Stimulated activated naive CD8-positive, alpha-beta T cell treated with anti-CD3 and anti-CD28 coated beads, Interleukin-15, amount 100 ng/mL, for 72 hours (primary cell): ENCODE data around the gene MYO10.
"Not testable (repeated sequence)": the region's sequence is repeated elsewhere in the genome, so short reads cannot be mapped to it uniquely, and the experiment has no call there.

Experiments
- ATAC-seq: fragments of 150-1000 bp; cut with Tn5 transposase; 2 replicates; pipeline ENCODE4 v1.10.0; 2021; ENCODE audit warnings: mild to moderate bottlenecking, moderate library complexity
- DNase-seq, 2 donors: peaks; one replicate each; pipeline ENCODE4 v3.0.0; 2021 to 2022
- H3K27ac Mint-ChIP-seq, 2 donors: one replicate each; pipeline ENCODE4 v1.8.0; 2022; ENCODE audit warnings: mild to moderate bottlenecking in 2 of 2, mixed read lengths in 2 of 2, moderate library complexity in 2 of 2
- H3K27me3 Mint-ChIP-seq: one replicate; pipeline ENCODE4 v1.8.0; 2022; ENCODE audit warnings: mixed read lengths
- H3K4me1 Mint-ChIP-seq: one replicate; pipeline ENCODE4 v1.8.0; 2022; ENCODE audit warnings: mild to moderate bottlenecking, mixed read lengths
- H3K4me3 Mint-ChIP-seq, 2 donors: one replicate each; pipeline ENCODE4 v1.8.0; 2022; ENCODE audit warnings: mild to moderate bottlenecking in 2 of 2, mixed read lengths in 2 of 2, moderate library complexity in 1 of 2
- H3K9me3 Mint-ChIP-seq, 2 donors: one replicate each; pipeline ENCODE4 v1.8.0; 2022; ENCODE audit warnings: mixed read lengths in 2 of 2

The MYO10 gene

DNA sequence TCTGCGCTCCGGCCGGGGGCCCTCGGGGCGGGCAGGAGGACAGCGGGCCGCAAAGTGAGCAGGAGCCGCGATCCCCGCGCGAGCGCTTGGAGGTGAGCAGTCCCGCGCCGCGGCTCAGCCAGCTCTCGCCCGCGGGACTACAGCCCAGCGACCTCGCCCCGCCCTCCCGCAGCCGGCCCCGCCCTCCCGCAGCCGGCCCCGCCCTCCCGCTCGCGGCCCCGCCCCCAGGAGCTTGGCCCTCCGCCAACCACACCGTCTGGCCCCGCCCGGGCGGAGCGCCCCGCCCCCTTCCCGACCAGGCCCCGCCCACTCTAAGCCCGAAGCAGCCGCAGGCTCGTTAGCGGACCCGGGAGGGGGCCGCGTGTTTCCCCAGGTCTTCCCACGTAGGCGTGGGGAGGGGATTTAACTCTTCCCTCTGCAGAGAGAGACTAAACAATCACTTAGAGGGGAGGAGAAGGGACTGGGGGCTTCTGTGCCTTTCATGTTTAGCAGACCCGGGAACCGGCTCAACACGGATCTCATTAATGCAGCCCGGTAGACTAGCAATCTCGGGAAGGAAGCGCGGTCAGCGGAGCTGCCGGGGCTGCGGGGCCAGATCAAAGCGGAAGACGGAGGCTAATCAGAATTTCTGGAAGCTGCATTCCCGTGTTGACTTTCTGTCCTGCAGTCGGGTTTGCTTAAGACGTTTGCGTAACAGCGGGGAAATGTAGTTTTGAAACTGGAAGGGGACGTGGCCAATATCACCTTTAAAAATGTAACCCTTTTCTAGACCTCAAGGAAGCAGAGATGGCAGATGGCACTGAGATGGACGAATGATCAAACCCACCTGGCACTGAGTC is at the start of gene MYO10:
Gene MYO10 (minus strand): TSS at position 139 of the 839 bp plus-strand sequence. CDS start 480 bp downstream, outside the sequence.
- peaks cover 33% of the 10 kb centered on the region for H3K4me1 Mint-ChIP-seq
- H3K9me3 Mint-ChIP-seq, result no peaks in the 10 kb centered on the region
- peaks cover 75% of the 10 kb centered on the region for H3K27me3 Mint-ChIP-seq
- ATAC-seq (peak; percentile 82), DNase-seq (peak; percentile 48 to 53)
- H3K4me3 Mint-ChIP-seq, result peak within 1 kb of the TSS; percentile 78 to 88
- no peak within 1 kb of the TSS for H3K27ac Mint-ChIP-seq

- H3K27me3 Mint-ChIP-seq, H3K27ac Mint-ChIP-seq, H3K4me1 Mint-ChIP-seq, DNase-seq, ATAC-seq, H3K9me3 Mint-ChIP-seq, H3K4me3 Mint-ChIP-seq: not testable (repeated sequence)
Measured at GRCh38 chr5:16985304-16985703, 49.2 kb upstream of the MYO10 start.

DNA sequence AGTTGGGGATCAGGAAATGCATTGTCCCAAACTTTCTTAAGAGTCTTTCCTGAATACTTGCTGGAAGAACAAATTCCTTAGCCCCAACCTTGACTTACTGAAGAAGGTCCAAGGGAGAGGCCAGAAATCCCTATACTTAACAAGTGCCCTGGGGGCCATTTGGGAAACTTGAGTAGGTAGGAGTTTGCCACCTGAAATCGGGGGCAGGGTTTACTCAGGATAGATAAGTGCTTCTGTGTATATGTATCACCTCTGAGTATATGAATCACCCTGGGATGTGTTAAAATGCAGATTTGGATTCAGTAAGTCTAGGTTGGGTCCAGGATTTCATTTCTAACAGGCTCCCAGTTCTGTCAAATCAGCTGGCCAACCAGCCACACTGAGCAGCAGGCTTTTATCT is 47.9 kb upstream of the MYO10 start:
- H3K4me1 Mint-ChIP-seq, result no peaks in the 10 kb centered on the region
- H3K27ac Mint-ChIP-seq, result no peak overlapping the region

GRCh38 chr5:16983022-16983639 is 47.0 kb upstream of the MYO10 start:
- no peak overlapping the region for H3K27ac Mint-ChIP-seq
- no peaks in the 10 kb centered on the region for H3K4me1 Mint-ChIP-seq
- H3K4me3 Mint-ChIP-seq, result no peak overlapping the region
- peaks cover 3 to 6% of the 10 kb centered on the region in 2 donors for H3K9me3 Mint-ChIP-seq
- no peak for DNase-seq
- no peak for ATAC-seq
- peaks cover 8% of the 10 kb centered on the region for H3K27me3 Mint-ChIP-seq

More for the DNA sequence above, 47.9 kb upstream of the MYO10 start:
- Mint-ChIP-seq H3K9me3 (peaks cover 3 to 6% of the 10 kb centered on the region in 2 donors), H3K4me3 (no peak overlapping the region), H3K27me3 (peaks cover 8% of the 10 kb centered on the region)
- DNase-seq (no peak), ATAC-seq (no peak)

GRCh38 chr5:16981700-16982099 is 45.6 kb upstream of the MYO10 start:
- Mint-ChIP-seq H3K9me3 (peaks cover 3 to 6% of the 10 kb centered on the region in 2 donors), H3K27ac (no peak overlapping the region)
- ATAC-seq, result no peak

DNA sequence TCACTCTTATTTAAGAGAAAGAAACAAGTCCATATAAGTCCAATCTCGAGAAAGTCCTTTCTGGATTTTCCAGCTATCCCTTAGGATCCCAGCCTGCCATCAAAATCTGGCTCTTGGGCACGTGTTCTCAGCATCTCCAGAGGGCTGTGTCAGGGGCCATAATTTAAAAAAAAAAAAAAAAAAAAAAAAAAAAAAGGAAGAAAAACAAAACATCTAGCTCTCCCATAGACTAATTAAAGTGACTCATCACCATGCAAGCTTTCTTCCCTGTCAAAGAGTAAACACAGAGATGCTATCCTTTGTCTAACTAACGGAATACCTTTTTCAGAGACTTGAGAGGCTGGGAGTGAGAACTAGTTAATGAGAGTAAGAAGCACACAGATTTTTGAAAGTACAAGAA is 44.9 kb upstream of the MYO10 start:
- H3K27me3 Mint-ChIP-seq, result peaks cover 8% of the 10 kb centered on the region
- DNase-seq, result no peak
- no peaks in the 10 kb centered on the region for H3K4me1 Mint-ChIP-seq
- no peak overlapping the region for H3K4me3 Mint-ChIP-seq
- no peak overlapping the region for H3K27ac Mint-ChIP-seq
- H3K9me3 Mint-ChIP-seq, result peaks cover 0 to 6% of the 10 kb centered on the region in 2 donors
- no peak for ATAC-seq

More at GRCh38 chr5:16981700-16982099, 45.6 kb upstream of the MYO10 start:
- H3K4me3 Mint-ChIP-seq, result no peak overlapping the region
- H3K4me1 Mint-ChIP-seq, result no peaks in the 10 kb centered on the region
- no peak for DNase-seq
- peaks cover 8% of the 10 kb centered on the region for H3K27me3 Mint-ChIP-seq

DNA sequence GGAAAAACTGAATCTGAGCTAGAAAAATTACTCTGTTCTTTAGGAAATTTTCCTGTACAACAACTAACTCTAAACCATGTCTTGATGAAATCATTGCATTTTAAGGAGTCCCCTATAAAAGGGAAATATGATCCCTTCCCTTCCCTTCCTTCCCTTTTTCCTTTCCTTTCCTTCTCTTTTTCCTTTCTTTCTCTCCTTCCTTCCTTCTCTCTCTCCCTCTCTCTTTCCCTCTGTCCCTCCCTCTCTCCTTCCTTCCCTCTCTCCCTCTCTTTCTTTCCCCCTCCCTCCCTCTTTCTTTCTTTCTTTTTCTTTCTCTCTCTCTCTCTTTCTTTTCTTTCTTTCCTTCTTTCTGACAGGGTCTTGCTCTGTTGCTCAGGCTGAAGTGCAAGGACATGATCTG is 42.2 kb upstream of the MYO10 start:
- Mint-ChIP-seq H3K27me3 (peaks cover 8% of the 10 kb centered on the region), H3K9me3 (no peaks in the 10 kb centered on the region), H3K27ac (no peak overlapping the region), H3K4me3 (no peak overlapping the region), H3K4me1 (no peaks in the 10 kb centered on the region)
- DNase-seq (no peak), ATAC-seq (no peak)

DNA sequence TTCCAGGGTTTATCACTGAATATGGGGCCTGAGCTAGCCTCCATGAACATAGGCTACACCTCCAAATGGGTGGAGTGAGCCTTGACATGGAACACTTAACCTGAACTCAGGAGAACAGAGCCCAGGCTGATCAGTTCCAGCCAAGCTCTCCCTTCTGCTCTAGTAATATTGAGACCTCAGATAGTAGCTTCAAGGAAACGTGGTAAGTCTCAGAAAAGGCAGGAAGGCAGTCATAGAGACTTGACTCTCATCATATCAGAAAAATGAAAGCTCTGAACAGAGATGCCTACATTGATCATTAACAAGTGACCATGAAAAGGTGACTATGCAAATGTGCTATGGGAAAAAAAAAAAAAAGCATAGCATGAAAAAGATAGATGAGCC is 40.5 kb upstream of the MYO10 start:
- Mint-ChIP-seq H3K4me3 (no peak overlapping the region), H3K27me3 (peaks cover 8% of the 10 kb centered on the region), H3K27ac (no peak overlapping the region), H3K9me3 (no peaks in the 10 kb centered on the region), H3K4me1 (no peaks in the 10 kb centered on the region)
- ATAC-seq, result no peak
- DNase-seq, result no peak

DNA sequence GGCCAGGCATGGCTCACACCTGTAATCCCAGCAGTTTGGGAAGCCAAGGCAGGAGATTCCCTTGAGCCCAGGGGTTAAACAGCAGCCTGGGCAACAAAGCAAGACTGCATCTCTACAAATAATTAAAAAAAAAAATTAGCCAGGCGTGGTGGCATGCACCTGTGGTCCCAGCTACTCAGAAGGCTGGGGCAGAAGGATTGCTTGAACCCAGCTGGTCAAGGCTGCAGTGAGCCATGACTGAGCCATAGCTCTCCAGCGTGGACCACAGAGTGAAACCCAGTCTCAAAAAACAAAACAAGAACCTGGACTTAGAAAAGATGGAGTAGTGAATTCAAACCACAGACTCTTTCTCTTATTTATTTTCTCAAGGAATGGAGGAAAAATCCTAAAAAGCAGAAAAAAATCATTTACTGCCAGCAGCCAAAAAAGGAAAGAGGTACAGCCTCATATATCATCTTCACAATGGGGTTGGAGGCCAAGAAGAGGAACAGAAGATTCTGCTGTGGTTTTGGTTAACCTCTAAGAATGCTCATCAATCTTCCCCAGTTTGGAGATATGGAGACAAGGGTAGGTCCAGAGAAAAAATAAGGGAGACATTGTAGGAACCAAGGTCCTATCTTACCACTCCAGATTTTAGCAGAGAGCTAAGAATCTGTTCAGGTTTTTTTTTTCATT is 40.0 kb upstream of the MYO10 start:
- DNase-seq, result no peak
- no peak overlapping the region for H3K4me3 Mint-ChIP-seq
- H3K27me3 Mint-ChIP-seq, result peaks cover 4% of the 10 kb centered on the region
- H3K27ac Mint-ChIP-seq, result no peak overlapping the region
- no peaks in the 10 kb centered on the region for H3K9me3 Mint-ChIP-seq
- no peak for ATAC-seq
- no peaks in the 10 kb centered on the region for H3K4me1 Mint-ChIP-seq

GRCh38 chr5:16974981-16975380 is 38.9 kb upstream of the MYO10 start:
- Mint-ChIP-seq H3K4me3 (no peak overlapping the region), H3K27me3 (no peaks in the 10 kb centered on the region), H3K9me3 (no peaks in the 10 kb centered on the region), H3K4me1 (no peaks in the 10 kb centered on the region), H3K27ac (no peak overlapping the region)
- ATAC-seq (no peak), DNase-seq (no peak)

DNA sequence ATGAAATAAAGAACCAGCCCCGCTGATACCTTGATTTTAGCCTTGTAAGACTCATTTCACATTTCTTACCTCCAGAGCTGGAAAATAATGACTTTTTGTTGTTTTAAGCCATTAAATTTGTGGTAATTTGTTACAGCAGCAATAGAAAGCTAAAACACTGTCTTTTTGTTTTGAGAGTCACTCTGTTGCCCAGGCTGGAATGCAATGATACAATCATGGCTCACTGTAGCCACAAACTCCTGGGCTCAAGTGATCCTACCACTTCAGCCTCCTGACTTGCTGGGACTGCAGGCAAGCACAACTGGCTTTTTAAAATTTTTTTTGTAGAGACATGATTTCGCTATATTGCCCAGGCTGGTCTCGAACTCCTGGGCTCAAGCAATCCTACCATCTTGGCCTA is 34.7 kb upstream of the MYO10 start:
- Mint-ChIP-seq H3K4me3 (no peak overlapping the region), H3K4me1 (no peaks in the 10 kb centered on the region), H3K9me3 (no peaks in the 10 kb centered on the region), H3K27me3 (no peaks in the 10 kb centered on the region), H3K27ac (no peak overlapping the region)
- ATAC-seq (no peak), DNase-seq (no peak)

DNA sequence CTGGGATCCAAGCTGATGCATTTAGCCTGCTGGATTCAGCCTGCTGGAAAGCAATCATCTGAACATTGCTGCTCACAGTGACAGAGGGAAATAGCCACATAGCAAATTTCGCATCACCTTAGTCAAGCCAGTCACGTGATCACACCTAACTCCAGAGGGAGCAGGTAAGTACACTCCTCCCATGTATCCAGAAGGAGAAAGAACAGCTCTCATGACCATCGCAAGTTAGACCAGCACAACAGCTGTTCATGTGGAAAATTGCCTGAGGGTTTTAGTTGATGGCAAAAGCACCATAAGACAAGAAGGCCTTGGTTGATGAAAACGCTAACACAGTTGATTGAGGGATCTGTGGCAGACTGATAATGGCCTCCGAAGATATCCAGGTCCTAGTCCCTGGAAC is 34.2 kb upstream of the MYO10 start:
- DNase-seq (no peak), ATAC-seq (no peak)
- no peak overlapping the region for H3K4me3 Mint-ChIP-seq
- no peaks in the 10 kb centered on the region for H3K9me3 Mint-ChIP-seq
- H3K27me3 Mint-ChIP-seq, result no peaks in the 10 kb centered on the region
- no peaks in the 10 kb centered on the region for H3K4me1 Mint-ChIP-seq
- H3K27ac Mint-ChIP-seq, result no peak overlapping the region

GRCh38 chr5:16965581-16965980 is 29.5 kb upstream of the MYO10 start:
- H3K27me3 Mint-ChIP-seq, result no peaks in the 10 kb centered on the region
- H3K27ac Mint-ChIP-seq, result no peak overlapping the region
- H3K4me1 Mint-ChIP-seq, result no peaks in the 10 kb centered on the region
- no peak for DNase-seq
- H3K9me3 Mint-ChIP-seq, result no peaks in the 10 kb centered on the region
- ATAC-seq, result no peak
- H3K4me3 Mint-ChIP-seq, result no peak overlapping the region

DNA sequence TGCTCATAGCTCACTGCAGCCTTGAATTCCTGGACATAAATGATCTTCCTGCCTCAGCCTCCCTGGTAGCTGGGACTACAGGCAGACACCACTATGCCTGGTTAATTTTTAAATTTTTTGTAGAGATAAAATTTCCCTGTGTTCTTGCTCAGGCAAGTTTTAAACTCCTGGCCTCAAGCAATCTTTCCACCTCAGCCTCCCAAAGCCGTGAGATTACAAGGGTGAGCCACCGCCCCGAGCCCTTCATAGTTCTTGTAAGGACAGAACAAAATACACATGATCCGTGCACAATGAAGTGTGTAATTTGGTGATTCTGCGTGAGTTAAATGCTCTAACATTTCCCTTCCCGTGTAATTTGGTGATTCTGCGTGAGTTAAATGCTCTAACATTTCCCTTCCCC is 27.7 kb upstream of the MYO10 start:
- no peak overlapping the region for H3K27ac Mint-ChIP-seq
- no peaks in the 10 kb centered on the region for H3K9me3 Mint-ChIP-seq
- DNase-seq (no peak), ATAC-seq (no peak)
- H3K4me3 Mint-ChIP-seq, result no peak overlapping the region
- H3K4me1 Mint-ChIP-seq, result no peaks in the 10 kb centered on the region
- H3K27me3 Mint-ChIP-seq, result no peaks in the 10 kb centered on the region

- H3K9me3 Mint-ChIP-seq, result peaks cover 0 to 9% of the 10 kb centered on the region in 2 donors
- no peak overlapping the region for H3K27ac Mint-ChIP-seq
- no peak for ATAC-seq
- H3K4me1 Mint-ChIP-seq, result no peaks in the 10 kb centered on the region
- no peak overlapping the region for H3K4me3 Mint-ChIP-seq
- no peak for DNase-seq
- H3K27me3 Mint-ChIP-seq, result no peaks in the 10 kb centered on the region
Measured at GRCh38 chr5:16961131-16961530, 25.0 kb upstream of the MYO10 start.
